IgD-negative memory B cell (primary cell): ENCODE measurements around the gene HAUS7. TPM values are rescaled to one million over a fixed set of nuclear protein-coding genes. Genes with fewer than 3 reads are reported as not detected.

Source experiments
- polyA plus RNA-seq: library from polyadenylated mRNA; unstranded; fragments of 300-500 nt; fragmentation: Illumina TruSeq; gene quantifications from one replicate; pipeline ENCODE4 v1.2.3, GENCODE V29; 2021

HAUS7 gene
- polyA plus RNA-seq, 1 donor from 2014 or later: 27.6 TPM

Other genes with a start within 250 kb of the HAUS7 start
- gene PNMA6F, start 148.8 kb downstream of the HAUS7 start, polyA plus RNA-seq: not detected
- 4.9 TPM for gene ZNF275, start 136.4 kb downstream of the HAUS7 start, polyA plus RNA-seq
- not detected for gene PNMA6E, start 69.2 kb downstream of the HAUS7 start, polyA plus RNA-seq
- 0.21 TPM for gene ZFP92, start 59.1 kb downstream of the HAUS7 start, polyA plus RNA-seq
- 0.84 TPM for gene TREX2, start 24.5 kb downstream of the HAUS7 start, polyA plus RNA-seq
- not detected for gene BGN, start 24.4 kb upstream of the HAUS7 start, polyA plus RNA-seq
- not detected for gene ATP2B3, start 47.1 kb upstream of the HAUS7 start, polyA plus RNA-seq
- gene CCNQ, start 128.6 kb upstream of the HAUS7 start, polyA plus RNA-seq: 56.1 TPM
- not detected for gene DUSP9, start 176.6 kb upstream of the HAUS7 start, polyA plus RNA-seq
- not detected for gene PNCK, start 203.2 kb upstream of the HAUS7 start, polyA plus RNA-seq
- 0.08 TPM for gene SLC6A8, start 217.3 kb upstream of the HAUS7 start, polyA plus RNA-seq